Measurements from ENCODE around the gene ENKUR.

Gene ENKUR

GRCh38 chr10:24992512-24993133 is 23.3 kb downstream of the ENKUR start:
- no peak overlapping the region for H3K27ac ChIP-seq (ENCODE audit: low read length)
- H3K27me3 ChIP-seq (ENCODE audit: control insufficient read depth in 1 of 2, insufficient read depth in 2 of 2, low read length in 2 of 2), result no peaks in the 10 kb centered on the region
- H3K9ac ChIP-seq (ENCODE audit: low read length in 2 of 2), result no peak overlapping the region
- H3K36me3 ChIP-seq (ENCODE audit: control insufficient read depth in 2 of 2, insufficient read depth in 2 of 2, low read length in 2 of 2), result no peaks in the 10 kb centered on the region
- H3K9me3 ChIP-seq (ENCODE audit: control insufficient read depth in 2 of 2, low read length in 2 of 2), result no peaks in the 10 kb centered on the region
- H3K4me3 ChIP-seq (ENCODE audit: low read length in 2 of 2), result no peak overlapping the region
- H3K4me1 ChIP-seq (ENCODE audit: control insufficient read depth, insufficient read depth, low read length), result no peaks in the 10 kb centered on the region

DNA sequence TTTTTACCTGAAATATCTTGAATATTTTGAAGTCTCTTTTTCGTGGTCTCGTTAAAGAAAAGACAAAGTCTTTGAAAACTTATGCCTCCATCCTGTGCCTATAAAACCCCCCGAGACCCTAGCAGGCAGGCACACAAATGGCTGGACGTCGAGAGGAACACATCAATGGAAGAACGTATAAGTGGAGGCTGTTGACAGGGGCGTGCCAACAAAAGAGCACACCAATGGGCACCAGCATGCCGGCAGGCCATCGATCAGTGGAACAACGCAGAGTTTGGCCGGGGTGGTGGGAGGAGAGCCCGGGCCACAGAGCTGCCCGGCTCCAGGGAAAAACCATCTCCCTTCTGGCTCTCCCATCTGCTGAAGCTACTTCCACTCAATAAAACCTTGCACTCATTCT is 24.7 kb downstream of the ENKUR start:
- Histone ChIP-seq H3K9me3 (ENCODE audit: control insufficient read depth in 2 of 2, low read length in 2 of 2) (no peaks in the 10 kb centered on the region), H3K9ac (ENCODE audit: low read length in 2 of 2) (no peak overlapping the region), H3K36me3 (ENCODE audit: control insufficient read depth in 2 of 2, insufficient read depth in 2 of 2, low read length in 2 of 2) (no peaks in the 10 kb centered on the region), H3K4me1 (ENCODE audit: control insufficient read depth, insufficient read depth, low read length) (no peaks in the 10 kb centered on the region), H3K27ac (ENCODE audit: low read length) (no peak overlapping the region), H3K4me3 (ENCODE audit: low read length in 2 of 2) (no peak overlapping the region), H3K27me3 (ENCODE audit: control insufficient read depth in 1 of 2, insufficient read depth in 2 of 2, low read length in 2 of 2) (no peaks in the 10 kb centered on the region)

DNA sequence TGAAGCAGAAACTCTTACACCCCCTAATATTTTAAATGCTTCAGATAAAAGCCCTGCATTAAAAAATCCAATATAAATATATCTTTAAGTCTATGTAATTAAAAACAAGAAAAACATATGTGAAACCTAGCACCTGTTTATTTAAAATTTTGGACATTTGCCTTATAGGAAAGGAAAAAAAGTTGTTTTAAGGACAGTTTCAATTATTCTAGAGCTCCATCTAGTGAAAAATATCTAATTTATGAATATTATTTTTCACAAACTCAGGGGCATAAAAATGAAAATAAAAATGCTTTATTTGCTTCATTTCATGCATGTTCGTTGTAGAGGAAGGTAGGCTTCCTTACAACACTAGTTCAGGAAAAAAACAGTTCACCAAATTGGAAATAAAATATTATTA is 26.1 kb downstream of the ENKUR start:
- H3K36me3 ChIP-seq (ENCODE audit: control insufficient read depth in 2 of 2, insufficient read depth in 2 of 2, low read length in 2 of 2), result no peaks in the 10 kb centered on the region
- no peaks in the 10 kb centered on the region for H3K4me1 ChIP-seq (ENCODE audit: control insufficient read depth, insufficient read depth, low read length)
- H3K4me3 ChIP-seq (ENCODE audit: low read length in 2 of 2), result no peak overlapping the region
- no peak overlapping the region for H3K9ac ChIP-seq (ENCODE audit: low read length in 2 of 2)
- H3K27me3 ChIP-seq (ENCODE audit: control insufficient read depth in 1 of 2, insufficient read depth in 2 of 2, low read length in 2 of 2), result no peaks in the 10 kb centered on the region
- H3K9me3 ChIP-seq (ENCODE audit: control insufficient read depth in 2 of 2, low read length in 2 of 2), result no peaks in the 10 kb centered on the region
- no peak overlapping the region for H3K27ac ChIP-seq (ENCODE audit: low read length)

DNA sequence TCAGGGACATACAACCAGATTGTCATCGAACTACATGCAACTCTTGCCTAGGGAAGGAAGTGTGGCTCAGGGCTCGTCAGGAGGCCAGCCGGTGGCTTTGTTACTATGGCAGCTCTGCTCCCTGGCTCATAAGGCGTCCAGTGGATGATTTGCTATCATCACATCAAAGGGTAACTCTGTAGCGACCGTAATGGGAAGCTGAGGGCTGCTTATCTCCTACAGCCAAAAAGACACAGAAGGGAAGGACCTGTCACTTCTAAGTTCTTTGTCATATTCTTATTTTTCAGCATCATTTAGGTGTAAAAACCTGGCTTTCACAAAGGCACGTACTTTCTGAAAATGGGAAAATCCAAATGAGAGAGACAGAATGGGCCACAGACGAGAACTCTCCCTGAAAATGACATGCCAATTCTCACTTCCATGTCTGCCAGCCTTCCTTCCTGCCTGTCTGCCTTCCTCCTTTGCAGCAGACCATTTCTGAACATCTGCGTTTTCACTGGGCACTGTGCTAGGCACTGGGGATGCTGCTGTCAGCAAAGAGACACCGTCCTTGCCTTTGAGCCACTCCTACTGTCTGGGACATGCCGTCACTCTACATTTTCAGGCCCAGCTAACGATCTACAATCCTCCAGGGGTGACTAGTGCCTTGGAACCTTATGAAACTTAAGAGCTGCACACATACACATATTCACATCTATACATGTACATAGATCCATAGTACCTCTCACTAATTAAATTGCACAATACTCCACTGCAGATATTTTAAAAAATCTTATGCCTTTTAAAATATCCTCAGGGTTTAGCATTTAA is 26.9 kb downstream of the ENKUR start:
- Histone ChIP-seq H3K9me3 (ENCODE audit: control insufficient read depth in 2 of 2, low read length in 2 of 2) (no peaks in the 10 kb centered on the region), H3K27me3 (ENCODE audit: control insufficient read depth in 1 of 2, insufficient read depth in 2 of 2, low read length in 2 of 2) (no peaks in the 10 kb centered on the region), H3K4me1 (ENCODE audit: control insufficient read depth, insufficient read depth, low read length) (no peaks in the 10 kb centered on the region), H3K4me3 (ENCODE audit: low read length in 2 of 2) (no peak overlapping the region), H3K27ac (ENCODE audit: low read length) (no peak overlapping the region), H3K9ac (ENCODE audit: low read length in 2 of 2) (no peak overlapping the region), H3K36me3 (ENCODE audit: control insufficient read depth in 2 of 2, insufficient read depth in 2 of 2, low read length in 2 of 2) (no peaks in the 10 kb centered on the region)

DNA sequence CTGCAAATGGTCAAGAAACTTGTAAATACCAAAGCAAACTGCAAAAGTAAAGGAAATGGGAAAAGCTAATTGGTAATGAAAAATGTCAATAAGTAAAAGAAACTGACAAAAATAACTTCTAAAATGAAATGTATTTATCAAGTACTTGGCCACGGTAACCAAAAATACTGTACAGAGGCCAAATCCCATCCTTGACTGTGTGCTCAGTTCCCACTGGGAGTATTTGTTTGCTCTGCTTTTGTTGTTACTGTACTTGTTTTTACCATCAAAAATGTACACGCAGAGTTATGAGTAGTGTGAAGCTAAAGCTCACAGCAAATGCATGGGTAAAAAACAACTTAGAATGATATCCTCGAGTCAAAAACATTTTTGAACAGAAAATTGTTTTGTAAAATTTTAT is 31.1 kb downstream of the ENKUR start:
- H3K4me3 ChIP-seq (ENCODE audit: low read length in 2 of 2), result no peak overlapping the region
- H3K27me3 ChIP-seq (ENCODE audit: control insufficient read depth in 1 of 2, insufficient read depth in 2 of 2, low read length in 2 of 2), result no peaks in the 10 kb centered on the region
- H3K9ac ChIP-seq (ENCODE audit: low read length in 2 of 2), result no peak overlapping the region
- H3K27ac ChIP-seq (ENCODE audit: low read length), result no peak overlapping the region
- no peaks in the 10 kb centered on the region for H3K9me3 ChIP-seq (ENCODE audit: control insufficient read depth in 2 of 2, low read length in 2 of 2)
- H3K36me3 ChIP-seq (ENCODE audit: control insufficient read depth in 2 of 2, insufficient read depth in 2 of 2, low read length in 2 of 2), result no peaks in the 10 kb centered on the region
- H3K4me1 ChIP-seq (ENCODE audit: control insufficient read depth, insufficient read depth, low read length), result no peaks in the 10 kb centered on the region

DNA sequence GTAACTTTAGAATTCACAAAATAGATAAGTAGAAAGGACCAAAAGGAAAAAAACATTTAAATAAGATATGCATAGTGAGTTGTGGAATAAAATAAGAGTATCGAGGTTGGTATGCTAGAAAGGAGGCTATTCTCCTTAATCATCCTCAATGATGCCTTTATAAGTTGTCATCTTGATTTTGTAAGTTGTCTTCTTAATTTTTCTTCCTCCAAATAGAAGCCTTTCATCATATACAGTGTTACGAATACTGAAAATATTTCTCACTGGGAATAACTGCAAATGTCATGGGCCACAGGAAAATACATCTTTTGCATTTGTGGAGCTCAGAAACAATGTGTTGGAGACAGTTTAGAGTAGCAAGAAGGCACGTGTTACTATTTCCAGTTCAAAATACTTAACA is 32.0 kb downstream of the ENKUR start:
- no peak overlapping the region for H3K9ac ChIP-seq (ENCODE audit: low read length in 2 of 2)
- H3K4me1 ChIP-seq (ENCODE audit: control insufficient read depth, insufficient read depth, low read length), result no peaks in the 10 kb centered on the region
- H3K4me3 ChIP-seq (ENCODE audit: low read length in 2 of 2), result no peak overlapping the region
- H3K27me3 ChIP-seq (ENCODE audit: control insufficient read depth in 1 of 2, insufficient read depth in 2 of 2, low read length in 2 of 2), result no peaks in the 10 kb centered on the region
- H3K9me3 ChIP-seq (ENCODE audit: control insufficient read depth in 2 of 2, low read length in 2 of 2), result no peaks in the 10 kb centered on the region
- H3K27ac ChIP-seq (ENCODE audit: low read length), result no peak overlapping the region
- no peaks in the 10 kb centered on the region for H3K36me3 ChIP-seq (ENCODE audit: control insufficient read depth in 2 of 2, insufficient read depth in 2 of 2, low read length in 2 of 2)

- no peak overlapping the region for H3K9ac ChIP-seq (ENCODE audit: low read length in 2 of 2)
- H3K4me3 ChIP-seq (ENCODE audit: low read length in 2 of 2), result no peak overlapping the region
- no peaks in the 10 kb centered on the region for H3K4me1 ChIP-seq (ENCODE audit: control insufficient read depth, insufficient read depth, low read length)
- H3K9me3 ChIP-seq (ENCODE audit: control insufficient read depth in 2 of 2, low read length in 2 of 2), result no peaks in the 10 kb centered on the region
- H3K27me3 ChIP-seq (ENCODE audit: control insufficient read depth in 1 of 2, insufficient read depth in 2 of 2, low read length in 2 of 2), result no peaks in the 10 kb centered on the region
- no peaks in the 10 kb centered on the region for H3K36me3 ChIP-seq (ENCODE audit: control insufficient read depth in 2 of 2, insufficient read depth in 2 of 2, low read length in 2 of 2)
- no peak overlapping the region for H3K27ac ChIP-seq (ENCODE audit: low read length)
These were observed 32.8 kb downstream of the ENKUR start for GRCh38 chr10:24983130-24983529.

- Histone ChIP-seq H3K36me3 (ENCODE audit: control insufficient read depth in 2 of 2, insufficient read depth in 2 of 2, low read length in 2 of 2) (no peaks in the 10 kb centered on the region), H3K9me3 (ENCODE audit: control insufficient read depth in 2 of 2, low read length in 2 of 2) (no peaks in the 10 kb centered on the region), H3K27ac (ENCODE audit: low read length) (no peak overlapping the region), H3K4me3 (ENCODE audit: low read length in 2 of 2) (no peak overlapping the region), H3K9ac (ENCODE audit: low read length in 2 of 2) (no peak overlapping the region), H3K4me1 (ENCODE audit: control insufficient read depth, insufficient read depth, low read length) (no peaks in the 10 kb centered on the region), H3K27me3 (ENCODE audit: control insufficient read depth in 1 of 2, insufficient read depth in 2 of 2, low read length in 2 of 2) (no peaks in the 10 kb centered on the region)
These were observed 33.4 kb downstream of the ENKUR start for GRCh38 chr10:24982319-24983112.

GRCh38 chr10:24981161-24981710 is 34.7 kb downstream of the ENKUR start:
- no peaks in the 10 kb centered on the region for H3K27me3 ChIP-seq (ENCODE audit: control insufficient read depth in 1 of 2, insufficient read depth in 2 of 2, low read length in 2 of 2)
- no peaks in the 10 kb centered on the region for H3K36me3 ChIP-seq (ENCODE audit: control insufficient read depth in 2 of 2, insufficient read depth in 2 of 2, low read length in 2 of 2)
- no peaks in the 10 kb centered on the region for H3K9me3 ChIP-seq (ENCODE audit: control insufficient read depth in 2 of 2, low read length in 2 of 2)
- H3K27ac ChIP-seq (ENCODE audit: low read length), result no peak overlapping the region
- no peak overlapping the region for H3K4me3 ChIP-seq (ENCODE audit: low read length in 2 of 2)
- no peak overlapping the region for H3K9ac ChIP-seq (ENCODE audit: low read length in 2 of 2)
- no peaks in the 10 kb centered on the region for H3K4me1 ChIP-seq (ENCODE audit: control insufficient read depth, insufficient read depth, low read length)

- Histone ChIP-seq H3K9me3 (ENCODE audit: control insufficient read depth in 2 of 2, low read length in 2 of 2) (no peaks in the 10 kb centered on the region), H3K4me3 (ENCODE audit: low read length in 2 of 2) (no peak overlapping the region), H3K36me3 (ENCODE audit: control insufficient read depth in 2 of 2, insufficient read depth in 2 of 2, low read length in 2 of 2) (no peaks in the 10 kb centered on the region), H3K9ac (ENCODE audit: low read length in 2 of 2) (no peak overlapping the region), H3K27me3 (ENCODE audit: control insufficient read depth in 1 of 2, insufficient read depth in 2 of 2, low read length in 2 of 2) (no peaks in the 10 kb centered on the region), H3K27ac (ENCODE audit: low read length) (no peak overlapping the region), H3K4me1 (ENCODE audit: control insufficient read depth, insufficient read depth, low read length) (no peaks in the 10 kb centered on the region)
These were observed 36.3 kb downstream of the ENKUR start for GRCh38 chr10:24979685-24980084.
